ENCODE results near the gene COG5.
"Not testable (repeated sequence)": the region's sequence is repeated elsewhere in the genome, so short reads cannot be mapped to it uniquely, and the experiment has no call there.

The COG5 gene

GRCh38 chr7:107579885-107580715, 16.4 kb upstream of the COG5 start, which contains the start of gene BCAP29:
Gene BCAP29, plus strand, starts transcription at chr7:107580246. Its CDS starts 527 bp downstream, at chr7:107580773.
- DNase-seq (ENCODE audit: low read depth in 3 of 3): peak; percentile 37 to 54 (median 45)

GRCh38 chr7:107579554-107579884, 15.8 kb upstream of the COG5 start:
- DNase-seq (ENCODE audit: low read depth in 3 of 3): no peak

GRCh38 chr7:107573537-107573936, 9.8 kb upstream of the COG5 start:
- DNase-seq (ENCODE audit: low read depth in 3 of 3): no peak

- no peak for DNase-seq (ENCODE audit: low read depth in 3 of 3)
These were observed 6.6 kb upstream of the COG5 start for GRCh38 chr7:107570298-107570697.

DNA sequence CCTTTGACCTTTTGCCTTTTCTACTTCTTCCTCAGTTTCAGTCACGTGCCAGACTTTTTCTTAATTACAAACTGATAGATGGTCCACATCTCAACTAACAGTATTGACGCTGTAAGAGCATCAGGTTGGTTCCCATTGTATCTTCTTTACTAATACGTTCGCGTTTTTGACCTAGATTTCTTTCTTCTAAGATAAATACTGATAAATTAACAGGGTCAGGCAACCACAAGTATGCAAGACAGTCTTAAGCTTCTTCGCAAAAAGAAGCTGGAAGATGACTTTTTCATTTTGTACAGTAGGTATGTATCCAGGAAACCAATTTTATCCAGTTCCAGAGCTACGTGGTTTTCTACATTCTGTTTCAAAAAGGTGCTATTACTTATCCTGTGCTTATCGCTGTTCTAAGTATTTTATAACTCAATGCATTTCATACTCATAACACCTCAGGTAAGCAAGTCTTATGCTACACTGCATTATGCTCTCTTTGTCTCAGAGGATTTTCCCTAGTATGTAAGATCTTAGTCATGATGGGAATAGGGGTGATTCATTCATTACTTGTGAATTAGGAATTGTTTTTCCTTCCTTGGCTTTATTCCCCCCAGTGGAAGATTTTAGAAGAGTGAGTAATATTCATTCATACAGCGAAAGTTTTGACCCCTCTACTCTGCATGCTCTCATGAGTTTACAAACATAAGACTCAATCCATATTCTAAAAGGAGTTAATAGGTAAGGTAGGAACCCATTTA, 1.0 kb upstream of the COG5 start:
- no peak for DNase-seq (ENCODE audit: low read depth in 3 of 3)

DNA sequence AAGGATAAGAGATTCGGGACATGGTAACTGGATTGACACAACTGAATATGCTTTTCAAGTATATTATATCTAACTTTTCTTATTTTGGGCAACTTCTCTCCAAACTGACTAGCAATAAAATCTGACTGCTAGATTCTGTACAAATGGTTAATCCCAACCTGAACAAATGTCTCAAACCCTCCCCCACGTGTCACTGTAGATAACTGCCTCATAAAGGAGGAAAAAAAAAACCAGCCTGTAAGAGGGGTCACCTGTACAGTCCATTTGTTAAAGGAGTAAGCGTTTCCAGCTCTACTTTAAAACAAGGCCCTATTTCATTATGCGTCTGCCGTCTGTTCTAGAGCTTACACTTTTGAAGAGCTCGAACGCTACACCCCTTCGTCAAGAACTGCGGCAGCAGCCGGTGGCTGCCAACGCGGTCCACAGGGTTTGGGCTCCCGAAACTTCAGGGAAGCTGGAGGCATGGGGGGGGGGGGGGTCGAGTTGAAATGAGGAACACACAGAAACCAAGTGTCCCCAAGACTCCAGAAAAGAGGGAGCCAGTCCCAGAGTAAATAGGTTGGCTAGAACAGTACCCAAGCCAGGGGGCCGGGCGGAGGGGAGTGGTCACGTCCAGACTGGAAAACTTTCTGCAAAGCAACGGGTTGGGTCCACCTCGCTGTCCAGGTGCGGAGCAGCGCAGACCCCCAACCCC, 492 bp downstream of the COG5 start:
- no peak for DNase-seq (ENCODE audit: low read depth in 3 of 3)

DNA sequence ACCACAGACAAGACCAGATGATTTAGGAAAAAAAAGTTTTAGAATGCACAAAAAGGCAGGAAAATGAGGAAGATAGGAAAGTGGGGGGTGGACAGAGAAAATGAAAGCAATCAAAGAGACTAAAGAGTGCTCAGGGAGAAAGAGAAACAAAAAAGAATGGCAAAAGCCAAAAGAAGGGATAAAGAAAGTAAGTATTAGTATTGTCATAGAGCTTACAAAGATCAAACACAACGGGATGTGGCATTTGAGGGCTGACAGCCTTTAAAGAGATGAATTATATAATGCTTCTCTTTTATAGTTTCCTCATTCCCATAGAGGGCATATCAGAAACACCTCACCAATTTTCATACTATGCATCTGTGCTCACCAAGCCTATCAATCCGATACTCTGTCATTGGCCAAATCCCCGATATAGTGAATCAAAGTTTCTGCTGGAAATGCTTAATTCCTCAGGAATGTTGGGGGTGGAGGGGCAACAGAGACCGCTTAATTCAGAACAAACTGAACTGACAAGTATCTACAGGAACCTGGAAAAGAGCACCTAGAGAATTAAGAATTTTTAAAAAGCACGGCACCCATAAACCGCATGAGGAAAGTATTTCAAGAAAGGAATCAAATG, 2.7 kb downstream of the COG5 start:
- no peak for DNase-seq (ENCODE audit: low read depth in 3 of 3)

GRCh38 chr7:107559864-107560263, 3.9 kb downstream of the COG5 start:
- DNase-seq (ENCODE audit: low read depth in 3 of 3): no peak

GRCh38 chr7:107555893-107556292, 7.8 kb downstream of the COG5 start:
- DNase-seq (ENCODE audit: low read depth in 3 of 3): no peak

GRCh38 chr7:107551936-107552335, 11.8 kb downstream of the COG5 start:
- DNase-seq (ENCODE audit: low read depth in 3 of 3): no peak

DNA sequence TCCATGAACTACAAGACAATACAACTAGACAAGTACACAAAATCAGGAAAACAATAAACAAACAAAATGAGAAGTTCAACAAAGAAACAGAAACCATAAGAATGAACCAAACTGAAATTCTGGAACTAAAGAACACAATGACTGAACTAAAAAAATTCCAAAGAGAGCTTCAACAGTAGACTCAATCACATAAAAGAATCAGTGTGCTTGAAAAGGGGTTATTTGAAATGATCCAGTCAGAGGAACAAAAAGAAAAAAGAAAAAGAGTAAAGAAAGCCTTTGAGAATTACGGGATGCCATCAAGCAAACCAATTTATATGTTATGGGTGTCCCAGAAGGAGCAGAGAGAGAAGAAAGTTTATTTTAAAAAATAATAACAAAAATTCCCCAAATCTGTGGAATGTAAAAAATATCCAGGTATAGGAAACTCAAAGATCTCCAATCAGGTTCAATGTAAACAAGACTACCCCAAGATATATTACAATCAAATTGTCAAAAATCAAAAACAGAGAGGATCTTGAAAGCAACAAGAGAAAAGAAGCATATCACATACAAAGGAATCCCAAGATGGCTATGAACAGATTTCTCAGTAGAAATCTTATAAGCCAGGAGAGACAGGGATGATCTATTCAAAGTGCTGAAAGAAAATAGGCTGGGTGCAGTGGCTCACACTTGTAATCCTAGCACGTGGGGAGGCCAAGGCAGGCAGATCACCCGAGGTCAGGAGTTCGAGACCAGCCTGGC, 18.7 kb downstream of the COG5 start:
- DNase-seq (ENCODE audit: low read depth in 3 of 3): no peak

DNA sequence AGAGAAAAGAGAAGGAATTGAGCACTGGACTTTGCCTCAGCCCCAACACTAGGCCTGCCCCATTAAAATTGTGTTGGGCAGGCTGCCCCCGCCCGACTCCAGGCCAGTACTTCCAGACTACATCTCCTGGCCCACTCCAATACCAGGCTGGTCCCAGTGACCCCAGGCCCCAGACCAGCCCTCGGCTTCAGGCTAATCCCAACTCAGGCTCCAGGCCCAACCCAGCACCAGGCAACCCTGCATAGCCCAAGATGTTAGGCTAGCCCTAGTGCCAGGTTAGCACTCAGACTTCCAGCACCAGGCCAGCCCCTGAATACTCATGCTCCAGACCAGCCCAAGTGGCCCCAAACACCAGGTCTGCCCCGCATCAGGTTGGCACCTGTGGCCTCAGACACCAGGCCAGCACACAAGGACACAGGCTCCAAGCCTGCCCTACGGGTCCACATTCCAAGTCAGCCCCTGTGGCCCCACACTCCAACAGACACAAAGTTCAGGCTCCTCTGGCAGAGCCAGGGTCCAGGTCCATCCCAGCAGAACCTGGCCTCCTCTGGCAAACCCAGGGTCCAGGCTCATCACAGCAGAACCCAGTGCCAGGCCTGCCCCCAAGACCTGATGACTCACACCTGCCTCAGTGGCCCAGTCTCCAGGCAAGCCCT, 20.3 kb downstream of the COG5 start:
- DNase-seq (ENCODE audit: low read depth in 3 of 3): no peak

DNA sequence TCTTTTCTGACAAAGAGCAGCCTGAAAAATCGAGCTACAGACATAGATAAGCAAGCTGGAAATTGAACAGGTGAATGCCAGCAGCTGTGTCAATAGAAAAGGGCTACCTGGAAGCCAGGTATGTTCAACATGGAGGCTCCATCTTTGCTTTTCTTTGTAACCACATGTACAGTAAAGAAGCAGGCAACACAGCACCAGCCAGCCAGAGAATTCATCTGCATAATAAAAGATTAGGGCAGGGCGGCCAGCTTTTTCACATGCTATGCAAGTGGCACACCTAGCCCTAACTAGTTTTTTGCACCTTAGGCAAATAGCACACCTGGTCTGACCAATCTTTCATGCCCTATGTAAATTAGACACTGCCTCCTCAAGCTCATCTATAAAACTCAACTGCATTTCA, 25.7 kb downstream of the COG5 start:
- DNase-seq (ENCODE audit: low read depth in 3 of 3): no peak

- DNase-seq (ENCODE audit: low read depth in 3 of 3): not testable (repeated sequence)
These were observed 26.5 kb downstream of the COG5 start for GRCh38 chr7:107537228-107537627.

DNA sequence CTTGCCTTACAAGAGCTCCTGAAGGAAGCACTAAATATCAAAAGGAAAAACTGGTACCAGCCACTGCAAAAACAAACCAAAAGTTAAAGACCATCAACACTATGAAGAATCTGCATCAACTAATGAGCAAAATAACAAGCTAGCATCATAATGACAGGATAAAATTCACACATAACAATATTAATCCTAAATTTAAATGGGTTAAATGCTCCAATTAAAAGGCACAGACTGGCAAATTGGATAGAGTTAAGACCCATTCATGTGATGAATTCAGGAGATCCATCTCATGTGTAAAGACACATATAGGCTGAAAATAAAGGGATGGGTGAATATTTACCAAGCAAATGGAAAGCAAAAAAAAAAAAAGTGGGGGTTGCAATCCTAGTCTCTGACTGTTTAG, 29.6 kb downstream of the COG5 start:
- DNase-seq (ENCODE audit: low read depth in 3 of 3): no peak

DNA sequence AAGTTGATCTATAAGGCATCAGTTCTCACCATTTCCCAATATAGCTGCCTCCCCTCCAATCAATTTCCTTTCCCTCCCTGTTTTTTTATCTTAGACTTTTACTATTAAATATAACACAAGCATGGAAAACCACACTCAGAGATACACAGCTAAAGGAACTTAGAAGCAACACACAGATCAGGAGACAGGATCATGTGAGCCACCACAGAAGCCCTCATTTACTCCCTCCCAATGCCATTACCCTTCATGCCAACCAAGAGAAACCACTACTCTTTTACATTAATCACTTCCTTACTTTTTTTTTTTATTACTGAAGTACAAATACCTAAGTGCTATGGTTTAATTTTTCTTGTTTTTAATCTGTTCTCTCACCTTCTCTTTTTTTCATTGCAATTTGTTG, 33.0 kb downstream of the COG5 start:
- DNase-seq (ENCODE audit: low read depth in 3 of 3): no peak

DNA sequence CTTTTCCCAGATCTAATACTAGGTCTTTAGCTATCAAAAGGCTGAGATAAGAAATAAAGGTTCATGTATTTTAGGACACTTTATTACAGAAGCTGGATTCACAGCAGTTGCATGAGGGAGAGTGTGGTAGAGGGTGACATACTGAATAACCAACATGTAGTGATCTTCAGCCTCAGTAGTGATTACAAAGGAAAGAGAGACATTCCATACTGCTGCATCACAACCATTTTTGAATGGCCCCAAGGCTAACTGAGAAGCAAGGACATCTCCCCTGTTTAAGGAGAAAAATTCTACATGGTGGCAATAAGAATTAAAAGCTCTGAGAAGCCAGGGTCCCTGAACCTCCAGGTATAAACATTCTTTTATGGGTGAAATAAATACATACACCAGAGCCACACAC, 35.3 kb downstream of the COG5 start:
- DNase-seq (ENCODE audit: low read depth in 3 of 3): no peak

- no peak for DNase-seq (ENCODE audit: low read depth in 3 of 3)
These were observed 36.5 kb downstream of the COG5 start for GRCh38 chr7:107527196-107527595.

DNA sequence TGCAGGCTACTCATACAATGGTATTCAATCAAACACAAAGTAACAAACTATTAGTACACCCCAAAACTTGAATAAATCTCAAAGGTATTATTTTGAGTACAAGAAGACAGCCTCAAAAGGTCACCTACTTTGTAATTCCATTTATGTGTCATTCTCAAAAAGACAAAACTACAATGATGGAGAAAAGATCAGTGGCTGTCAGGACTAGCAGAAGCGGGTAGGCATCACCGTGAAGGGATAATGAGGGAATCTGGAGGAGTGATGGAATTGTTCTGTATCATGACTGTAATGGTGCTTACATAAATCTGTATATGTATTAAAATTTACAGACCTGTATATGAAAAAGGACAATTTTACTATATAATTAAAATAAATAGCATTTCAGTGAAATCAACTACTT, 37.0 kb downstream of the COG5 start:
- DNase-seq (ENCODE audit: low read depth in 3 of 3): no peak

GRCh38 chr7:107506674-107507339, 56.9 kb downstream of the COG5 start:
- DNase-seq (ENCODE audit: low read depth in 3 of 3): no peak

Data from stimulated activated CD4-positive, alpha-beta T cell treated with anti-CD3 and anti-CD28 coated beads, TNF-alpha, amount 100 ng/mL, for 4 hours (primary cell).